DMS114 treated with DMSO at 0.1 percent for 48 hours (cell line): ENCODE results near the gene CYTL1.
"Not testable (repeated sequence)": the region's sequence is repeated elsewhere in the genome, so short reads cannot be mapped to it uniquely, and the experiment has no call there.

Experiments
- DNase-seq: peaks from one replicate; lab custom pipeline; 2025; ENCODE audit not compliant: unreplicated experiment; lab: John Stamatoyannopoulos, UW

CYTL1 gene

DNA sequence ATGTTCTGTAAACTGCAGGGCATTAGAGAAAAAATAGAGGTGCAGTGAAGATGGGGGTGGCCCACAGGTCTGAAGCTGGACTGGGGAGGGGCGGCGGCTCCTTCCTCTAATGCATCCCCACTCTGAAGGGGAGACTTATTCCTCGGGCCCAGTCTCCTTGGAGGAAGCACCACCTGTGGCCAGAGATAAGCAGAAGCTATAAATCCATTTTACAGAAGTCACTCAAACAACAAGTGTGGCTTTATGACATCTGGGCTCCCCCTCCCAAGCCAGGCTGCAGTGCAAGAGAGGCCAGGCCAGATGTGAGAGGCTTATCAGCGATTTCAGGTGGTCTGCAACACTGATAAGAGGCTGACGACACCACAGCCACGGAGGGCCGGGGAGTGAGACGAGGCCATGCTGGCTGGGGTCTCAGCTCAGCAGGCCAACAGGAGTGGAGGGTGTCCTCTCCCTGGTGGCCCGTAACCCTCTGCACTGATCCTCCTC is 15.8 kb downstream of the CYTL1 start:
- DNase-seq = no peak

- not testable (repeated sequence) for DNase-seq
These were observed 17.6 kb downstream of the CYTL1 start for GRCh38 chr4:5001641-5002040.

GRCh38 chr4:4996935-4997334 is 22.3 kb downstream of the CYTL1 start:
- not testable (repeated sequence) for DNase-seq

DNA sequence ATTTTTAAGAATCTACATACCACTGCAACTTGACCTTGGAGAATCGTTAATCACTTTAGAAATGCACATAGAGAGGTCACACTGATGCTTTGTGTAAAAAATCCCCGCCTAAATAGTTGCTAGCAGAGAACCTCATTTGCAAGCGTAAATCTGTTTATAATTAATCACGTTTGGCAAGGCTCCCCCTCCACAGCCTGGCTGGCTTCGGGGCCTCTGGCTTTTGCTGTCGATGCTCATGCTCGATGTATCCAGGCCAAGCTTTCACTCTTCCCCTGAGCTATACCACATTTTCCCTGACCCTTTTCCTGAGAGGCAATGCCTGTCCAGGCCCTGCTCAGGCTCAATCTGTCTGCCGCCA is 23.4 kb downstream of the CYTL1 start:
- no peak for DNase-seq

- peak; percentile 53 for DNase-seq
These were observed 24.0 kb downstream of the CYTL1 start for GRCh38 chr4:4995103-4995907.

DNA sequence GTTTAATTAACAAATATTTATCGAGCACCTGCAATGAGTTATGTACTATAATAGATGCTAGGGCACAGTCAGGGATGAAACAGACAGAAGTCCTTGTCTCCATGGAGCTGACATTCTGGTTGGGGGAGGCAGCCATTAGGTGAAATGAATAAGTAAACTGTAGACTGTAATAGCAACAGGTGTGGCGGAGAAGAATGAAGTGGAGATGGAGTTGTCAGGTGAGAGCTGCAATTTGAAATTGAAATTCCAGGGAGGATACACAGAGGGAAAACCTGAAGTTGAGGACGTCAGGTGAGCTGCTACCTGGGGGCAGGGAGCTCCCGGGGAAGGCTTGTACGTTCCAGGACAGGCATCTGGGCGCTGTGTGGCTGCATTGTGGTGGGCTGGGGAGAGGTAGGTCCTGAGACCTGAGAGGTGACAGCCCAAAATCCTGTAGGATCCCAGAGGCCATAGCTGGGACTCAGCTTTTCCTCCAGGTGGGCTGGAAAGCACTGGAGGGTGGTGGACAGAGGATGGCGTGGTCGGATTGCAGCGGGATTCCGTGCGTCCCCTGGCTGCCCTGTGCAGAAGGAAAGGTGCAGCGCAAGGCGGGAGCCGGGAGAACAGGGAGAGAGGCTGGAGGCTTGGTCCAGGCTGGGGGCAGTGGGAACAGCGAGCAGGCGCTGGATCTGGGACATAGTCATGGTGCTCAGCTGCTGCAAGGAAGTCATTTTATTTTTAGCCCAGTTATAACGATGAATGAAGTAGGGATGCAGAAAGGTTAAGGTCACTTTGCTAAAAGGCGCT is 24.8 kb downstream of the CYTL1 start:
- no peak for DNase-seq

- DNase-seq = no peak
These were observed 26.4 kb downstream of the CYTL1 start for GRCh38 chr4:4992833-4993232.

- no peak for DNase-seq
These were observed 27.6 kb downstream of the CYTL1 start for GRCh38 chr4:4991541-4992099.

DNA sequence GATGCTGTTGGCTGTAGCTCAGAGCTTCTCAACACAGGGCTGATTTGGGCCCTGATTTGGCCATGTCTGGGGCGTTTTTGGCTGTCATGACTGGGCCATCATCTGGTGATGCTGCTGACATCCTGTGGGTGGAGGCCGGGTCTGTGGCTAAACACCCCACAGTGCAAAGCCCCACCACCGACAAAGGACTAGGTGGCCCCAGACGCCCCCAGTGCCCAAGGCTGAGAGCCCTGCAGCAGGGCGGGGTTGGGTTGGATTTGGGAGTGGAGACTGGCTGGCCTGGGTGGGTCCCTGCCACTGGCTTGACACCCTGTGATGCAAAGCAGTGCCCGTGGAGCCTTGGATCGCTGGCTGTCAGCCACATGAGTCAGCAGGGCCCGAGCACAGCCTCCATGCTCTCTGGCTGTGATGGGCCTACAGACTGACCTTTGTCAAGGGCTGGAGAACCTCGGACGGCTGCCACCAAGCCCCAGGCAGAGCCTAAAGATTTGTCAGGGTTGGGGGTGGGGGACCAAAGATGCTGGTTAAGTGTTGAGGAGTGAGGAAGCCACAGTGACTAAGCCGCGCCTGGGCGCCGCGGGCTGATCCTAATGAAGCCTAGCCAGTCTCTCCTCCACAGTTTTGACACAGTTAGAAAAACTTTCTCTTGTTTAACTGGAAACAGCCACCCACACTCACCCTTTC is 28.3 kb downstream of the CYTL1 start:
- no peak for DNase-seq

- no peak for DNase-seq
These were observed 28.9 kb downstream of the CYTL1 start for GRCh38 chr4:4990329-4990728.

- DNase-seq = no peak
These were observed 30.1 kb downstream of the CYTL1 start for GRCh38 chr4:4989083-4989622.

DNA sequence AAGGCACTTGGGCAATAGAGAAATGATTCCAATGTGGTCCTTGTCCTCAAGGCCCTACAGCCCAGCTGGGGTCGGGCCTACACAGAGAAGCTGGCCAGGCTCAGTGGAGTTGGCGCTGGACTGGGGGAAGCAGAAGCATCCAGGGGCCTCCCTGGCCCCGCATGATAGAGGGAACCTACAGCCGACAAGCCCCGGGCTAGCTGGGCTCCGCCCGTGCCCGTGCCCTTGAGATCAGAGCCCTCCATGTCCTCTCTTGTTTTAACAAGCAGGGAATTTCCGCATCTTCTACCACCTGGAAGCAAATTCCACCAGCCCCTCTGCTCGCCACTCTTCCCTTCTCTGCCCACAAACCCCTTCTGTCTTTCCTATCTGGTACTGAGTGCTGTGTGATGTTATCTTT is 31.6 kb downstream of the CYTL1 start:
- no peak for DNase-seq

DNA sequence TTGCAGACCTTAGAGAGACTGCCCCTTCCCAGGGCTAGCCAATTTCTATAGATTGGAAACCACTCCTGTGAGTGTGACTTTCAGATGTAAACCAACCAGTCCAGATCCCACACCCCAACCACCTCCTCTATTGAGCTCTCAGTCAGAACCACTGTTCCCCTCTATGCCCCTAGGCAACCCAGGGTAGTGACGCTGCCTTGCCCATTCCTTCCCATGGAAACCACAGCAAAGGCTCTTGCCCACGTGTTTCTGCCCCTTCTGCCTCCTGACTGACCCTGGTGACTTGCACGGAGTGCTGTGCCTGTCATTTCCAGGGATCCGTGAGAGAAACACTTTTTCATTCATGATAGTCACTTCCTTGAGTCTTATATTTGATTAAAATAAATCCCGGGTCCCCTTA is 32.4 kb downstream of the CYTL1 start:
- no peak for DNase-seq

GRCh38 chr4:4985844-4986243 is 33.4 kb downstream of the CYTL1 start:
- no peak for DNase-seq

DNA sequence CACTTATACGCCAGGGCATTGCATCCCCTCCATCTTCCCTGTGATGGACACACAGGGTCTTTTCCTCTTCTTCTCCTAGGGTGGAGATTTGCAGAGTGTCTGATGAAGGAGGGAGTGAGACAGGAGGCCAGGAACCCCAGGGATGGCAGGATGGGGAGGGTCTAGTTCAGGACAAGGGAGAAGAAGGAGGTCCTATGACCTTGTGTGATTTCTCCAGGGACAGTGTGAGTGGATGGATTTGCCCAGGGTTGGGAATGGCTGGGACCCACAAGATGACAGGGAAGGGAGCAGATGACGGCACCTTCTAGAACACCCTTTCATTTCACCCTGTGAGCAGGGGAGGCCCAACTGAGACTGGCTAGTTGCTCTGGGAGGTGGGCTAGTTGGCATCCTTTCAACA is 34.2 kb downstream of the CYTL1 start:
- DNase-seq = no peak

- DNase-seq = no peak
These were observed 35.1 kb downstream of the CYTL1 start for GRCh38 chr4:4984186-4984585.

DNA sequence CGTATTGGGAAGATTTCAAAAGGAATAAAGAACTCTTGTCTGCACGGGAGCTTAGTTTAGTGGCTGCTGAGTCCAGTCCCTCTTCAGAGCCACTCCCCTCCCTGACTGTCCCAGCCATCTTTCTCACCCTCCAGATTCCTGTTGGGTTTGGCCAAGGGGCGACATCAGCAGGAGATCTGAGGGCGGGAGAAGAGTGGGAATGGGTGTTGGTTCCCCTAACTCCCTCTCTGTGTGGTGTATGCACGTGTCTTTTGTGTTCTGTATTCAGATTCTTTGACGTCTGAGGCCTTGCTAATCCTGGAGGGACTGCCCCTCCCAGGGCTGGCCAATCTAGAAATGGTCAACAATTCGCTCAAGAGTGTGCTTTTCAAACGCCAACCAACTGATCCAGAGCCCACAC is 37.4 kb downstream of the CYTL1 start:
- DNase-seq = no peak

DNA sequence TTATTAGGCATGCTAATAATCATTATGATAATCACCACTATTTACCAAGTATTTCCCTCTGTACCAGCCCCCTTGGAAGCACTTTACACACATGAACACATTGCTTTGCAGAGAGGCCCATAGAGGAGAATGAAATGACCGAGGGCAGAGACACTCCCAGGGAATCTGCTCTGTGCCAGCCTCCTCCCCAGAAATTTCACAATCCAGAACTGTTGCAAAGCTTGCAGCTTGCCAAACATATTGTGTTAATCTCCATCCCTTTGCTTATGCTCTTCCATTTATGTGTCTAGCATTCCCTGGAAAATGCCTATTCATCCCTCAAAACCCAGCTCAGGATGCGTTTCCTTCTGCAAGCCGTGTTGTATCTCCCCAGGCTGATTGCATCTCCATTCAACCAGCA is 37.8 kb downstream of the CYTL1 start:
- no peak for DNase-seq

- DNase-seq = no peak
These were observed 38.5 kb downstream of the CYTL1 start for GRCh38 chr4:4980621-4981230.

DNA sequence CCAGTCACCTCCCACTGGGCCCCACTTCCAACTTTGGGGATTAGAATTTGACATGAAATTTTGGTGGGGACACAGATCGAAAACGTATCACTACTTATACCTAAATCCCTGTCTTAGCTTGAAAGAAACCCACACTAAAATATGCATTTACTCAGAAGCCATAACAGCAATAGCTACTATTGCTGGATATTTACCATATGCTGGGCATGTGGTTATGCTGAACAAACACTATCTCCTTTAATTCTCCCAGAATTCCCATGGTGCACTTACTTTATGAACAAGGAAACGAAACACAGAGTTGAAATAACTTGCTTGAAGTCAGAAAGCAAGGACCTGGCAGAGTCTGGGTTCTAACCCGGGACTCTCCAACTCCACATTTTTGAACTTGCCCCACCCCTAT is 39.3 kb downstream of the CYTL1 start:
- no peak for DNase-seq

DNA sequence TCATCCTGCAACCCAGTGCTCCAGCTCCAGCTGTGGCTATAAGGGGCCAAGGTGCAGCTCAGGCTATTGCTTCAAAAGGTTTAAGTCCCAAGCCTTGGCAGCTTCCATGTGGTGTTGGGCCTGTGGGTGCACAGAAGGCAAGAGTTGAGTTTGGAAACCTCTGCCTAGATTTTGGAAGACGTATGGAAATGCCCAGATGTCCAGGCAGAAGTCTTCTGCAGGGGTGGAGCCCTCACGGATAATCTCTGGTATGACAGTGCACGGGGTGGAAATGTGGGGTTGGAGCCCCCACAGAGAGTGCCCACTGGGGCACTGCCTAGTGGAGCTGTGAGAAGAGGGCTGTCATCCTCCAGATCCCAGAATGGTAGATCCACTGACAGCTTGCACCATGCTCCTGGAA is 44.5 kb downstream of the CYTL1 start:
- DNase-seq = no peak
